MM.1S (cell line): ENCODE results near the gene ATG16L2.

Source experiments
- CTCF ChIP-seq: fragments of 300-600 bp; sonication (generic); IDR thresholded peaks from 2 replicates; pipeline ENCODE4 v1.5.1; 2016; ENCODE audit warnings: antibody characterized with exemption, low read length, mixed read lengths
- EZH2 ChIP-seq: fragments of 300-600 bp; sonication (generic); optimal IDR thresholded peaks from 2 replicates; pipeline ENCODE3; 2017; ENCODE audit warnings: low read depth, mild to moderate bottlenecking, antibody characterized with exemption, low read length, mixed read lengths

GRCh38 chr11:72867970-72868369, 53.8 kb downstream of the ATG16L2 start:
- TF ChIP-seq CTCF (no peak), EZH2 (no peak)
